Mesothelial cell of epicardium (in vitro differentiated cells): Measurements from ENCODE around the gene IPO13. TPM values are rescaled to one million over a fixed set of nuclear protein-coding genes. Genes with fewer than 3 reads are reported as not detected.

Experiments used
- DNase-seq, 2 experiments: peaks; one replicate each; pipeline ENCODE4 v3.0.0; 2021; ENCODE audit warnings: low spot score in 2 of 2; ENCODE audit not compliant: unreplicated experiment in 2 of 2
- H3K27ac Mint-ChIP-seq: 2 replicates; pipeline ENCODE4 v1.8.0; 2021; ENCODE audit warnings: mixed read lengths
- H3K27me3 Mint-ChIP-seq: 2 replicates; pipeline ENCODE4 v1.8.0; 2021; ENCODE audit warnings: low read depth, mixed read lengths
- H3K36me3 Mint-ChIP-seq: 2 replicates; pipeline ENCODE4 v1.8.0; 2021; ENCODE audit warnings: mixed read lengths
- H3K4me1 Mint-ChIP-seq: 2 replicates; pipeline ENCODE4 v1.8.0; 2021; ENCODE audit warnings: mixed read lengths
- H3K4me3 Mint-ChIP-seq: 2 replicates; pipeline ENCODE4 v1.8.0; 2021; ENCODE audit warnings: mild to moderate bottlenecking, moderate library complexity, mixed read lengths
- H3K9me3 Mint-ChIP-seq: 2 replicates; pipeline ENCODE4 v1.8.0; 2021; ENCODE audit warnings: mixed read lengths
- total RNA-seq: library from RNA; stranded (reverse); gene quantifications from 3 replicates; pipeline ENCODE4 v1.2.1, GENCODE V29; 2021
- TF ChIP-seq, protein P1 (sequence below): fragments of 200-600 bp; sonication (generic); IDR thresholded peaks from one replicate; pipeline ENCODE4 v1.5.0; 2021; ENCODE audit warnings: antibody characterized with exemption; ENCODE audit not compliant: unreplicated experiment

Gene IPO13
- total RNA-seq, 1 donor from 2014 or later = 26.4 TPM

DNA sequence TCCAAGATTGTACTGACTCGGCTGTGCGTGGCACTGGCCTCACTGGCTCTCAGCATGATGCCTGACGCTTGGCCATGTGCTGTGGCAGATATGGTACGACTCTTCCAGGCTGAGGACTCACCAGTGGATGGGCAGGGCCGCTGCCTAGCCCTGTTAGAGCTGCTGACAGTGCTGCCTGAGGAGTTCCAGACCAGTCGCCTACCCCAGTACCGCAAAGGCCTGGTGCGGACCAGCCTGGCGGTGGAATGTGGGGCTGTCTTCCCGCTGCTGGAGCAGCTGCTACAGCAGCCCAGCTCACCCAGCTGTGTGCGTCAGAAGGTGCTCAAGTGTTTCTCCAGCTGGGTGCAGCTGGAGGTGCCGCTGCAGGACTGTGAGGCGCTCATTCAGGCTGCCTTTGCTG lies 2.9 kb downstream of the IPO13 start:
- TF ChIP-seq, protein P1, sequence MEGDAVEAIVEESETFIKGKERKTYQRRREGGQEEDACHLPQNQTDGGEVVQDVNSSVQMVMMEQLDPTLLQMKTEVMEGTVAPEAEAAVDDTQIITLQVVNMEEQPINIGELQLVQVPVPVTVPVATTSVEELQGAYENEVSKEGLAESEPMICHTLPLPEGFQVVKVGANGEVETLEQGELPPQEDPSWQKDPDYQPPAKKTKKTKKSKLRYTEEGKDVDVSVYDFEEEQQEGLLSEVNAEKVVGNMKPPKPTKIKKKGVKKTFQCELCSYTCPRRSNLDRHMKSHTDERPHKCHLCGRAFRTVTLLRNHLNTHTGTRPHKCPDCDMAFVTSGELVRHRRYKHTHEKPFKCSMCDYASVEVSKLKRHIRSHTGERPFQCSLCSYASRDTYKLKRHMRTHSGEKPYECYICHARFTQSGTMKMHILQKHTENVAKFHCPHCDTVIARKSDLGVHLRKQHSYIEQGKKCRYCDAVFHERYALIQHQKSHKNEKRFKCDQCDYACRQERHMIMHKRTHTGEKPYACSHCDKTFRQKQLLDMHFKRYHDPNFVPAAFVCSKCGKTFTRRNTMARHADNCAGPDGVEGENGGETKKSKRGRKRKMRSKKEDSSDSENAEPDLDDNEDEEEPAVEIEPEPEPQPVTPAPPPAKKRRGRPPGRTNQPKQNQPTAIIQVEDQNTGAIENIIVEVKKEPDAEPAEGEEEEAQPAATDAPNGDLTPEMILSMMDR = no peak
- H3K4me3 Mint-ChIP-seq = no peak overlapping the region
- peaks cover 33% of the 10 kb centered on the region for H3K4me1 Mint-ChIP-seq

DNA sequence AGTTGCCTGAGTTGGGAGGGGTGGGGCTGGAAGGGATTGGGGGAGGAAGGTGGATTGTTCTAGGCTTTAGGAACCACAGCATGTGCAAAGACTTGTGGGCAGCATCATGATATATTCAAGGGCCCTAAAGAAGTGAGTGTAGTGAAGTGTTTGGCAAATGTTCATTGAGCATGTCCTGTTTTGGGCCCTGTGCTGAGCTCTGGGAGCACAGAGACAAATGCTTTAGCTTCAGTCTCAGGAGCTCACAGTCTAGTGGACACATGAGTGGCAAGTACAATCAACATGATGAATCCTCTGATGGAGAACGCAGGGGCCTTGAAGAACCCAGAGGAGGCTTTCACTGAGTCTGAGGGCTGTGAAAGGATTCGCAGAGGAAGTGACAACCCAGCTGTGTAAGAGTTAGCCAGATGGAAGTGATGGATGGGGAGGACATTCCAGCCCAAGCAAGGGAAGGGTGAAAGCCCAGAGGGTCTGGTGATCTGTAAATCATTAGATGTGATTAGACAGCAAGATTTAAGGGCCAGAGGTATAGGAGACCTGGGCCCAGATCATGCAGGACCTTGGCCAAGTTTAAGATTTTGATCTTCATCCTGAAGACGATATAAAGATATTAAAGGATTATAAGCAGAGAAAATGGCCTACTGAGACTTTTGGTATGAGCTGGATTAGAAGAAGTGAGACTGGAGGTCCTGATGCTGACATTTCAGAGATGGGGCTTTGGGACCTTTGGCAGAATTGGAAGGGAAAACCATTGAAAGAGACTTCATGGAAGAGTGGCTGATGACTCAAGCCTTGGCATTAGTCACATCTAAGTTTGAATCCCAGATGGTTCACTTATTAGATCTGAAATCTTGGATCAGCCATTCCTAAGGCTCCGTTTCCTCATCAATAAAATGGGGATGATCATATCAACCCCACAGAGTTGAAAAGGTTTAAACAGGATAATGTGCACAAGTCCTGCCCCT lies 4.6 kb downstream of the IPO13 start:
- H3K27ac Mint-ChIP-seq = no peak overlapping the region
- TF ChIP-seq, protein P1 = no peak
- DNase-seq = no peak
- no peak overlapping the region for H3K4me3 Mint-ChIP-seq
- peaks cover 25% of the 10 kb centered on the region for H3K4me1 Mint-ChIP-seq
- no peaks in the 10 kb centered on the region for H3K9me3 Mint-ChIP-seq
- peaks cover 5% of the 10 kb centered on the region for H3K36me3 Mint-ChIP-seq
- no peaks in the 10 kb centered on the region for H3K27me3 Mint-ChIP-seq

More for the DNA sequence above, 2.9 kb downstream of the IPO13 start:
- DNase-seq = no peak
- H3K27ac Mint-ChIP-seq = no peak overlapping the region
- peaks cover 5% of the 10 kb centered on the region for H3K36me3 Mint-ChIP-seq
- H3K27me3 Mint-ChIP-seq = no peaks in the 10 kb centered on the region
- H3K9me3 Mint-ChIP-seq = no peaks in the 10 kb centered on the region

DNA sequence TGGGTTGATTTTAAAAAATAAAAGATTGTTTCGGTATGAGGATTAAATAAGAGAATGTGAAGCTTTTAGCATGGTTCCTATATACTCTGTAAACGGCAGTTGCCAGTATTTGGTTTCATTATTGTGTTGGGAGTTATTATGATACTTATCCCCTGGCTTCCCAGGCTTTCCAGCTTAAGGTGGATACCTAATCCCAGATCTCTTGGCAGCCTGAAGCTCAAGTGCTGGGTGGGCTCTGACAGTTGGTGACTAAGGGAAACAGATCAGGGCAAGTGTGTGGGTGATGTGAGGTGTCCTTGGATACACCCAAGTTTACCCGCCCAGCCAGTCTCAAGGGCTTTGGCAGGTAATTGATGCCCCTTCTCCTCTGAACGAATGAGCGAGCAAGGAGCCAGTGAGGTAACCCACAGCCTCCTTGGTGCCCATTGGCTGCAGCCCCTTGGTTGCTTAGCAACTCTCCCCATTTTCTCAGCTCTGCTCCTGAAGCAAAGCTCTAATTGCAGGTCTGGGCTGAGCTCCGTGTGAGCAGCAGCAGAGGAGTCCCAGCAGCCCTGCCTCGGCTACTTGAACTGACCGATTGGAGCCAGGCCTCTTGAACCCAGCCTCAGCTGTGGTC lies 6.1 kb downstream of the IPO13 start:
- DNase-seq = peak in 1 of 2 experiments; percentile 50
- no peaks in the 10 kb centered on the region for H3K9me3 Mint-ChIP-seq
- no peaks in the 10 kb centered on the region for H3K27me3 Mint-ChIP-seq
- H3K4me1 Mint-ChIP-seq = peaks cover 18% of the 10 kb centered on the region
- TF ChIP-seq, protein P1 = no peak
- H3K36me3 Mint-ChIP-seq = peaks cover 8% of the 10 kb centered on the region
- H3K27ac Mint-ChIP-seq = peak overlapping the region; percentile 79
- no peak overlapping the region for H3K4me3 Mint-ChIP-seq

DNA sequence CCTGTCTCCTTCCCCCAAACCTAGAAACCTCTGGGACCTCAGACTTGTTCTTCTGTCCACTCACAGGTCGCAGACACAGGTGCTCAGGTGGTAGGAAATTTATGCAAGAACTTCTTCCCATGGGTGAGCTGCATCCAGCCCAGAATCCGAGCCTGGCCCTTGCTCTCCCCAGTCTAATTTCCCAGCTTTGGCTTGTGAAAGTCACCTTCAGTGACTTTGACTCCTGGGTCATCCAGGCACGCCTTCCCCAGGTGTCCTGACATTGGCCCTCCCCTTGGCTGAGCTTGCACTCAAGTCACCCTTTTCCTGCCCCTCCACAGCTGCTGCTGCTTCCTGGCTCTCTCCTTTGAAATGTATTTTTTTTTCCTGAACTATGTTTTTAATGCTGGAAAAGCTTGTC lies 6.6 kb downstream of the IPO13 start:
- H3K27me3 Mint-ChIP-seq = no peaks in the 10 kb centered on the region
- H3K4me1 Mint-ChIP-seq = peaks cover 12% of the 10 kb centered on the region
- TF ChIP-seq, protein P1 = no peak
- no peak for DNase-seq
- no peaks in the 10 kb centered on the region for H3K9me3 Mint-ChIP-seq
- no peak overlapping the region for H3K4me3 Mint-ChIP-seq
- H3K27ac Mint-ChIP-seq = peak overlapping the region; percentile 79
- H3K36me3 Mint-ChIP-seq = peaks cover 8% of the 10 kb centered on the region

DNA sequence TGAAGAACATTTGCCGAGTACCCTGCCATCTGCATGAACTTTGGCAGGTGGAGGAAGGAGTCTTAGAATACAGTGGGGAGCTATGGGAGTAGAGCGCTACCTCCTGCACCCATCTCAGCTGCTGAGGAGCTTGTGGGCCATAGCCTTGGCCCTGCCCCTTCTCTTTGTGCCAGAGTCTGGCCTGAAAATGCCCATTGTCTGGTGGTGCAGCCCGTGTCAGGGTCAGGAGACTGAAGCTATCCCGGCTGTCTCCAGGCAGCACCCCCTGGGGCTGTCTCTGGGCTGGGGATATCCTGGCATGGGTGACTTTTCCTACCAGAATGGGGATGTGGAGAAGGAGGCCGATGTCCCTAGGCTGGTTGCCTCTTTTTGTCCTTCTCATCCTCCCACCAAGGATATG lies 7.3 kb downstream of the IPO13 start:
- H3K27ac Mint-ChIP-seq = no peak overlapping the region

More for the DNA sequence above, 7.3 kb downstream of the IPO13 start:
- no peak overlapping the region for H3K4me3 Mint-ChIP-seq
- no peaks in the 10 kb centered on the region for H3K9me3 Mint-ChIP-seq
- no peaks in the 10 kb centered on the region for H3K27me3 Mint-ChIP-seq
- H3K4me1 Mint-ChIP-seq = peaks cover 9% of the 10 kb centered on the region
- DNase-seq = no peak
- peaks cover 8% of the 10 kb centered on the region for H3K36me3 Mint-ChIP-seq
- TF ChIP-seq, protein P1 = no peak
